BLaER1 treated with 17β-estradiol and CSF1 and Interleukin-3, amounts not matched to agents 10 nM and 100 nM (cell line): ENCODE measurements around the gene SAAL1.

Source experiments
- H3K27ac ChIP-seq, 11 experiments: shearing (Covaris generic); formaldehyde crosslinking; 2 replicates each; pipeline ENCODE4 v1.8.1; 2022
- H3K27me3 ChIP-seq, 11 experiments: shearing (Covaris generic); formaldehyde crosslinking; 2 replicates each; pipeline ENCODE4 v1.8.1; 2022
- H3K36me3 ChIP-seq, 11 experiments: shearing (Covaris generic); formaldehyde crosslinking; 2 replicates each; pipeline ENCODE4 v1.8.1; 2022
- H3K4me1 ChIP-seq, 10 experiments: shearing (Covaris generic); formaldehyde crosslinking; 2 replicates each; pipeline ENCODE4 v1.8.1; 2022
- H3K4me2 ChIP-seq, 11 experiments: shearing (Covaris generic); formaldehyde crosslinking; 2 replicates each; pipeline ENCODE4 v1.8.1; 2022
- H3K4me3 ChIP-seq, 10 experiments: shearing (Covaris generic); formaldehyde crosslinking; 2 replicates each; pipeline ENCODE4 v1.8.1; 2022
- H3K9ac ChIP-seq, 11 experiments: shearing (Covaris generic); formaldehyde crosslinking; 2 replicates each; pipeline ENCODE4 v1.8.1; 2022
- H3K9me3 ChIP-seq, 11 experiments: shearing (Covaris generic); formaldehyde crosslinking; replicated peaks in 1 of 11; 2 replicates each; pipeline ENCODE4 v1.8.1; 2022
- H4K20me1 ChIP-seq, 11 experiments: shearing (Covaris generic); formaldehyde crosslinking; 2 replicates each; pipeline ENCODE4 v1.8.1; 2022
- Cebpa-rat ChIP-seq, 11 experiments: shearing (Covaris generic); IDR thresholded peaks; 2 replicates each; pipeline ENCODE4 v1.8.1; 2022

Gene SAAL1

DNA sequence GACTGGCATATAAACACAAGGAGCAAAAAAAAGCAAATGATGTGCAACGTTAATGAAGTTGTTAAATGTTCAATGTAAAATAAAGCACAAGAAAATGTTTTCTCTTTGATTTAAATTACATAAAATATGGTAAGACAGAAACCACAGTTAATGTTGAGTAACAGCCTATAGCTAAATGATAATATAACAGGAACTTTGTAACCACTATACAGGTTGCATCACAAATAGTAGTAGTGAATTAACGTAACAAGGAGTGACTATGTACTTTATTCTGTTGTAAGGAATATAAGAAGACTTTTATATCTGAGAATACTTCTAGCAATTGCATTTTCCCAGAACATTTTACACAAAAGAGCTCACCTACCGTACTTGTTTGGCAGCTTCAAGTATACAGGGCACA is 16.9 kb downstream of the SAAL1 start:
- H3K36me3 ChIP-seq, result peaks cover 95 to 100% (median 100%) of the 10 kb centered on the region in 11 experiments
- no peak overlapping the region for H3K4me2 ChIP-seq
- TF ChIP-seq Cebpa-rat (IDR thresholded peaks at IDR 0.05), result no peak
- H4K20me1 ChIP-seq, result peaks cover 0 to 29% (median 3%) of the 10 kb centered on the region in 11 experiments; a peak in 5 of 22 replicates
- no peaks in the 10 kb centered on the region for H3K4me1 ChIP-seq
- no peaks in the 10 kb centered on the region for H3K9me3 ChIP-seq
- no peak overlapping the region for H3K9ac ChIP-seq
- no peaks in the 10 kb centered on the region for H3K27me3 ChIP-seq
- no peak overlapping the region for H3K4me3 ChIP-seq
- H3K27ac ChIP-seq, result no peak overlapping the region

DNA sequence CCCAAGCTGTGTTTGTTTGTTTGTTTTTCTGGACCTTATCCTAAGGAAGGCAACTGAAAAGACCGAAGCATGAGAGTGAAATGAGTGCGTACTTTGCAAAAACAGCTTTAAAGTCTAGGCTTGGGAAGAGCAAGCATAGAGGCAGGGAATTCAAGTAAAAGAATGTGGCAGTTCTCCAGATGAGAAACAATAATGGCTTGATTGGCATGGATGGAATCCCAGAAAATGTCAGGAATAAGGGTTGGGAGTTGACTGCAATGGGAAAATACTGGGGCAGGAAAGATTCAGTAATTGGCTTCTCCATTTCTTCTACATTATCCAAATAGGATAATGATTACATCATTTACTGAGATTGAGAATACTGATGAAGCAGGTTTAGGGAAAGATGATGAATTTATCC is 17.5 kb downstream of the SAAL1 start:
- Histone ChIP-seq H3K36me3 (peaks cover 91 to 100% (median 100%) of the 10 kb centered on the region in 11 experiments), H3K4me2 (no peak overlapping the region), H3K9ac (no peak overlapping the region), H3K4me3 (no peak overlapping the region), H3K27ac (no peak overlapping the region), H3K4me1 (no peaks in the 10 kb centered on the region), H3K27me3 (no peaks in the 10 kb centered on the region), H3K9me3 (no peaks in the 10 kb centered on the region), H4K20me1 (peaks cover 0 to 24% (median 0%) of the 10 kb centered on the region in 11 experiments; a peak in 4 of 22 replicates)
- no peak for TF ChIP-seq Cebpa-rat (IDR thresholded peaks at IDR 0.05)

DNA sequence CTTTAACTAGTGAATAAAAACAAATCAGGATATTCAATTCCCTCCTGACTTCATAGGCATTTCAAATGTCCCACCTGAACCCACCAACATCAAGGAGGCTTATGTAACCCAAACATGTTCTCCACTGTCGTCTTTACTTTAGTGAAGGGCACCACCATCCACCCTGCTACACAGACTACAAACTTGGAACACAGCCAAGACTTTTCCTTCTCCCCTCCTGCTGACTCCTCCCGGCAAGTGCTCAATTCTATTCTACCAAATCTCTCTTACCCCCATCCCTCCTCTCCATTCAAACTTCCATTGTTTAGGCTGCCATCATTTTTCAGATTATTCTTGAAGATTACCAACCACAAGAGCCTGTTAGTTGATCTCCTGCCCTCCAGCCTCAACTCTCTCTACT is 24.3 kb downstream of the SAAL1 start:
- Histone ChIP-seq H3K27ac (no peak overlapping the region), H3K36me3 (peaks cover 63 to 83% (median 79%) of the 10 kb centered on the region in 11 experiments), H3K4me1 (no peaks in the 10 kb centered on the region), H3K4me3 (no peak overlapping the region), H3K27me3 (no peaks in the 10 kb centered on the region), H4K20me1 (0 out of 22 replicates have a peak, but pooled peaks cover 0 to 7% (median 0%) of the 10 kb centered on the region in 11 experiments), H3K9ac (no peak overlapping the region), H3K4me2 (no peak overlapping the region), H3K9me3 (no peaks in the 10 kb centered on the region)
- TF ChIP-seq Cebpa-rat (IDR thresholded peaks at IDR 0.05), result no peak

DNA sequence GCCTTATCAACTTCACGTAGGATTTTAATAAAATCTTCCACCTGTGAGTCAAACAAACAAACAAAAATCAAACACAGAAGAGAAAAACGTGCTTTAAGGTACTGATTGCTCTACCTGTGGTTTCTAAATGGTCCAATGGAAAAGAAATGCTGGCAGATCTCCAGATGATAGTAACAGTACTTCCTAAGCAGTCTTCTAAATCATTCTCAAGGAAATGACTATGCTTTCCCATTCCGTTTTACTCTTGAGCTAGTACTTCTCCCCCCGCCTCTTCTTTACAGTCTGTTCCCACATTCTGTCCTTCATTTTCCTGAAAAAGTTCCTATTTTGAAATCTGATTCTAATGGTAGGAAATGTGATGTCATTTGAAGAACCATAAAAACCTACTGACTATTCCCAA is 25.4 kb downstream of the SAAL1 start:
- Histone ChIP-seq H3K36me3 (peaks cover 52 to 80% (median 72%) of the 10 kb centered on the region in 11 experiments), H3K4me3 (no peak overlapping the region), H3K4me1 (no peaks in the 10 kb centered on the region), H3K4me2 (no peak overlapping the region), H3K27me3 (no peaks in the 10 kb centered on the region), H3K9me3 (no peaks in the 10 kb centered on the region), H4K20me1 (0 out of 22 replicates have a peak, but pooled peaks cover 0 to 7% (median 0%) of the 10 kb centered on the region in 11 experiments), H3K27ac (no peak overlapping the region), H3K9ac (no peak overlapping the region)
- no peak for TF ChIP-seq Cebpa-rat (IDR thresholded peaks at IDR 0.05)

DNA sequence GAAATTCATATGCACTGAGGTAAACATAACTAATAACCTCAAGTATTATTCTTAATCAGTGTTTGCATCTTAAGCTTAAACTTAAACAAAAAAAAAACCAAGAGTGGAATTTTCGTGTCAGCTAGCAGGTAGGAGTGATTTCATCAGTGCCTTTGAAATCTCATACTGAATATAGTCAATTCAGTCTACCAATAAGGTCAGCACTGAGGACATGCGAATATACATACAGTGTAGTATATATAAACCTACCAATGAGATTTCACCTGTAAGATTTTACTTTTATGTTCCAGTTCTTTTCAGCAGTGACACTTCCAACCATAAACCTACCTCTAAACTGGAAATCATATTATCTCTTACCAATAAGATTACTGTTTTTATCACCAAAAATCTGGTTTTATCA is 27.0 kb downstream of the SAAL1 start:
- Histone ChIP-seq H3K36me3 (peaks cover 41 to 77% (median 65%) of the 10 kb centered on the region in 11 experiments), H3K27ac (no peak overlapping the region), H3K4me1 (no peaks in the 10 kb centered on the region), H3K9me3 (no peaks in the 10 kb centered on the region), H3K4me2 (no peak overlapping the region), H3K4me3 (no peak overlapping the region), H3K27me3 (no peaks in the 10 kb centered on the region), H3K9ac (no peak overlapping the region), H4K20me1 (no peaks in the 10 kb centered on the region; a peak in 1 of 22 replicates)
- TF ChIP-seq Cebpa-rat (IDR thresholded peaks at IDR 0.05), result no peak

DNA sequence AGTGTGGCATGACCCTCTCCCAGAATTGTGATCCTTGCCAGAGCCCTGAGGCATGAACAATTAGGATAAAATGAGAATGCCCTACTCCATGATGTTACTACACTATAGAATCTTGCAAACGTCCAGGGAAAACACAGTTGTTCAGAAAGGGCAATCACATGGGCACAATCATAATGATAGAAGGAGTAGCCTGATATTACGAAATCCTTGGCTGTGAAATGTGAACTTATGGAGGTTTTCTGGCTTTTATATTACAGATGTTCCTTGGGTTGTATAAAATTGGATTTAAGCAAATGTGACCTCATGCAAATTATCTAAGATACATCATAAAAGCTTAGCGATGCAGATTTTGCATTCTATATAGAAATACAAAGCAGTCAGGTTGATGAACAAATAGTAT is 30.4 kb downstream of the SAAL1 start:
- no peaks in the 10 kb centered on the region; a peak in 1 of 22 replicates for H4K20me1 ChIP-seq

DNA sequence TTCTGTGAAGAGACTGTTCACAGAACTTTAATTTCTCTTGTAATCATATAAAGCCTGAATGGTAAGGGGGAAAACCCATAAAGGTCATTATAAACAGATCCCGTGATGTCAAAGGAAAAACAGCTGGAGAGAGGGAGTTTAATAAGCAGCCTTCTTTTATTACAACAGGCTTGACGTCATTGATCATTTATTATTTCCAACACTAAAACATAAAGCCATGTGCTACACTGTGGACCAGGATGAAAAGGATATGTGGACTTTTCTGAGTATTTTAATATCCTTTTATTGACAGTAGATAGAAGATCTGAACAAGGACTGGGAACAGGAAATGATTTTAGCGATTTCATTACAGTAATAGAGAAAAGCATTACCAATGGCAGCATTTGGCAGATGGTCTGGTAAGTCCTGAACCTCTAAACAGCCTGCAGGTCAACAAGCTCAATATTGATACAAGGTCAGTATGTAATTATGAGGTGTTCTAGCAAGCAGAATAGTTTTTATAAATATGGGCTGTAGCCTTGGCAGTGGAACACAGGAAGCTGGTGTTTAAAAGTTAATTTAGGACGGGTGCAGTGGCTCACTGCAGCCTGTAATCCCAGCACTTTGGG is 34.7 kb downstream of the SAAL1 start:
- no peak for TF ChIP-seq Cebpa-rat (IDR thresholded peaks at IDR 0.05)
- Histone ChIP-seq H3K4me2 (no peak overlapping the region), H3K27ac (no peak overlapping the region)

More for the DNA sequence above, 30.4 kb downstream of the SAAL1 start:
- no peak overlapping the region for H3K4me2 ChIP-seq
- TF ChIP-seq Cebpa-rat (IDR thresholded peaks at IDR 0.05), result 0 out of 22 replicates have a peak, but pooled peaks of 1 of the 11 experiments have one; percentile 38
- H3K36me3 ChIP-seq, result peaks cover 18 to 48% (median 34%) of the 10 kb centered on the region in 11 experiments
- no peaks in the 10 kb centered on the region for H3K4me1 ChIP-seq
- no peaks in the 10 kb centered on the region for H3K9me3 ChIP-seq
- no peak overlapping the region for H3K27ac ChIP-seq
- H3K4me3 ChIP-seq, result no peak overlapping the region
- H3K27me3 ChIP-seq, result no peaks in the 10 kb centered on the region
- no peak overlapping the region for H3K9ac ChIP-seq

DNA sequence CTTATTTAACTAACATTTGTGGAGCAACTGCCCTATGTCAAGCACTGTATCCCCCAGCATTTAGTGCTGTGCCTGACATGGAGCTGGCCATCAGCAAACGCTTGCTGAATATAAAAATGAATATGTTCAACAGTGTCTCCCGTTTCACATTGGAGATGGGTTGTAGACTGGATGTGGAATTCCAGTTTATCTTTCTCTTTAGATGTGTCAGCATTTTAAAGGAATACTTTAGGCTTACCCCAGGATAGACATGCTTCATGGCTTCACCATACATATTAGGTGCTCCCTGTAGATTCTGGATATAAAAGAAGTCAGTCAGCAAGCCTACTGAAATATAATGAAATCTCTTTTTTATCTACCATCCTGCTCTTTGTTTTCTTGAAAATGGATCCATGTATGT is 38.5 kb downstream of the SAAL1 start:
- Histone ChIP-seq H3K27ac (no peak overlapping the region), H3K4me2 (no peak overlapping the region), H3K9me3 (no peaks in the 10 kb centered on the region), H4K20me1 (no peaks in the 10 kb centered on the region), H3K27me3 (no peaks in the 10 kb centered on the region), H3K9ac (no peak overlapping the region), H3K4me3 (no peak overlapping the region), H3K4me1 (no peaks in the 10 kb centered on the region), H3K36me3 (peaks cover 0 to 10% (median 0%) of the 10 kb centered on the region in 11 experiments; a peak in 4 of 22 replicates)
- TF ChIP-seq Cebpa-rat (IDR thresholded peaks at IDR 0.05), result no peak

More for the DNA sequence above, 34.7 kb downstream of the SAAL1 start:
- Histone ChIP-seq H3K36me3 (peaks cover 4 to 25% (median 16%) of the 10 kb centered on the region in 11 experiments; a peak in 15 of 22 replicates), H3K9me3 (no peaks in the 10 kb centered on the region), H4K20me1 (no peaks in the 10 kb centered on the region; a peak in 1 of 22 replicates), H3K4me1 (no peaks in the 10 kb centered on the region), H3K9ac (no peak overlapping the region), H3K4me3 (no peak overlapping the region), H3K27me3 (no peaks in the 10 kb centered on the region)

DNA sequence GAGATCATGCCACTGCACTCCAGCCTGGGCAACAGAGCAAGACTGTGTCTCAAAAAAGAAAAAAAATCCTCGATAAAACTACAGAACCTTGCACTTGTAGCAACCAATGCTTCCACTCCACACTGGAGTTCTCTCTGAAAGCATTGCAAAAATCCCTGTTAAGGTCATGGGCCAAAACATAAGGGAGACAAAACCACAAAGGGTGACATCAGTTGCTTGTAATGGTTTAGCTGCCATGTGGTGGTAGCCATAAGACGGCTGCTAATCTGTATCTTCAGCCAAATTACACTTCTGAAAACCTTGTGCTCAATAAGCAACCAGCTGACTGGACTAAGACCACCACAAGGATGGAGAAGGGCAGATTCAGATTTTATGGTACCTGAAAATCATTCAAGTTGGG is 39.3 kb downstream of the SAAL1 start:
- H3K36me3 ChIP-seq, result peaks cover 0 to 9% (median 0%) of the 10 kb centered on the region in 11 experiments; a peak in 4 of 22 replicates
- no peak overlapping the region for H3K4me2 ChIP-seq
- H3K9ac ChIP-seq, result no peak overlapping the region
- no peaks in the 10 kb centered on the region for H4K20me1 ChIP-seq
- no peaks in the 10 kb centered on the region for H3K4me1 ChIP-seq
- no peak overlapping the region for H3K4me3 ChIP-seq
- no peak for TF ChIP-seq Cebpa-rat (IDR thresholded peaks at IDR 0.05)
- H3K27me3 ChIP-seq, result no peaks in the 10 kb centered on the region
- H3K9me3 ChIP-seq, result no peaks in the 10 kb centered on the region
- no peak overlapping the region for H3K27ac ChIP-seq

DNA sequence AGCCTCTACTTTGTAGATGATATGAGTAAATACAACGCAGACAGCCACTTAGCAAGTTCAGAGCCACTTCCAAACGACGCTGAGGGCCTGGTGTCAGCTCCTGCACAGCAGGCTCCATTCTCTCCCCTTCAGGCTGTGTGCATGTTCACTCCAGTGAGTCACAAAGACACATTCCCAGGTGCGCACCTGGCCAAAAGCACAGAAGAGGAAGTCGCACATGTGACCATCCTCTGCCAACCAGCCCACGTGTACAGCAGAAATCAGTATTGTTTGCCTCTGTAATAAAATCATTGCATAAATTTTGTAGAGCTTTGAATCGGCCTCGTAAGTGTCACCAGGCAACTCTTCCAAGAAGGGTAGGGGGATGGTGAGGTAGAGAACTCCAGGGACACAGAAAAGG is 40.3 kb downstream of the SAAL1 start:
- no peak for TF ChIP-seq Cebpa-rat (IDR thresholded peaks at IDR 0.05)
- H4K20me1 ChIP-seq, result no peaks in the 10 kb centered on the region
- no peak overlapping the region for H3K9ac ChIP-seq
- H3K4me2 ChIP-seq, result no peak overlapping the region
- no peak overlapping the region for H3K4me3 ChIP-seq
- no peaks in the 10 kb centered on the region for H3K4me1 ChIP-seq
- no peaks in the 10 kb centered on the region for H3K9me3 ChIP-seq
- no peaks in the 10 kb centered on the region for H3K27me3 ChIP-seq
- peaks cover 0 to 6% (median 0%) of the 10 kb centered on the region in 11 experiments; a peak in 2 of 22 replicates for H3K36me3 ChIP-seq
- H3K27ac ChIP-seq, result no peak overlapping the region
